Left ventricle myocardium inferior (tissue), 1 donor: ENCODE measurements around the gene ANKRD33B. TPM values are rescaled to one million over a fixed set of nuclear protein-coding genes. Genes with fewer than 3 reads are reported as not detected.
A peak's percentile ranks its signal among the peaks of the same experiment; 100 is the strongest.

ENCODE experiments used
- DNase-seq: peaks from one replicate; pipeline ENCODE4 v3.0.0-alpha.2; 2020
- H3K27ac ChIP-seq: fragments of 200-600 bp; replicated peaks from 2 replicates; pipeline ENCODE4 v1.8.0; 2021
- H3K27me3 ChIP-seq: fragments of 200-600 bp; 2 replicates; pipeline ENCODE4 v1.8.0; 2021; ENCODE audit warnings: low read depth
- H3K36me3 ChIP-seq: fragments of 200-600 bp; 2 replicates; pipeline ENCODE4 v1.8.0; 2021
- H3K4me1 ChIP-seq: fragments of 200-600 bp; 2 replicates; pipeline ENCODE4 v1.8.0; 2021
- H3K4me3 ChIP-seq: fragments of 200-600 bp; 2 replicates; pipeline ENCODE4 v1.8.0; 2021; ENCODE audit warnings: mild to moderate bottlenecking, moderate library complexity
- H3K9me3 ChIP-seq: fragments of 200-600 bp; replicated peaks from 2 replicates; pipeline ENCODE4 v1.8.0; 2021
- intact Hi-C: fragments of 100-400 bp; cut with micrococcal nuclease; formaldehyde crosslinking; loops from one replicate; pipeline ENCODE4 v1.11.0; 2022
- total RNA-seq: library from RNA; stranded (reverse); fragmentation: NEBNext Ultra II Directional; extraction: Animal tissue kit (Norgen Biotek cat#: 25700); gene quantifications from one replicate; pipeline ENCODE4 v1.2.1, GENCODE V29; 2021
- TF ChIP-seq, protein P1 (sequence below): fragments of 200-600 bp; IDR thresholded peaks from 2 replicates; pipeline ENCODE4 v1.8.0; 2021; ENCODE audit warnings: antibody characterized with exemption, mild to moderate bottlenecking, borderline replicate concordance
- donor health status: DM: no; HTN: yes; CAD: no; lungs with severe emphysema.

The ANKRD33B gene
- total RNA-seq, 1 donor from 2014 or later = 15.2 TPM

DNA sequence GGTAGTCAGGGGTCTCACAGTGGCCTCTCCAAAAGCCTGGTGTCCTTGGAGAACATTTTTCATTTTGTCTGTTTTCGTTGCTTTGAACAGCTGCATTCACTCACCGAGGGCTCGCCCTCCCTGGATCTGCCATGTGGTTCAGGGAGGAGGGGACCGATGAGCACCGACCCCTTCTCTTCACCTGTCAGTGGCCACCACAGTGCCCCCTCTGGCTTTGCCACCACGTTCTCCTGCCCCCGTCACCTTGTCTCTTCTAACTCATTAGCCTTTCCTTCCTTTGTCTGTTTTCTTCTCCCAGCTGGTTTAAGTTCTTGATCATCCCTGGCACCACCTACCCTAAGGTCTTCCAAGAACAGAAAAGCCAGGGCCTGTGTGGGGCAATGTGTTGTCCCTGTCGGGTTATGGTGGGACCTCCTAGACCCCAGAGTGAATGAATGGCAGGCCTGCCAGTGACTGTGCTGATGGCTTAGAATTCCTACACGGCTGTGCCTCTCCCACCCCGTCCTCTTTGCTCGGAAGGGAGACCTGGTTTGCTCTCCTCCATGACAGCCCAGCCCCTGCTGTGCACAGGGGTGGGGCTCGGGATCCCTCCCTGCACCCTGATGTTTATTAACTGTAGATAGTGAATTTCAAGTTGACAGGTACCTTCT, 90.0 kb downstream of the ANKRD33B start:
- Histone ChIP-seq H3K27ac (peak overlapping the region; percentile 63), H3K27me3 (no peaks in the 10 kb centered on the region), H3K4me1 (peaks cover 10% of the 10 kb centered on the region), H3K9me3 (peaks cover 3% of the 10 kb centered on the region), H3K4me3 (no peak overlapping the region), H3K36me3 (peaks cover 11% of the 10 kb centered on the region)
- intact Hi-C loops = no loop called here
- TF ChIP-seq, protein P1, sequence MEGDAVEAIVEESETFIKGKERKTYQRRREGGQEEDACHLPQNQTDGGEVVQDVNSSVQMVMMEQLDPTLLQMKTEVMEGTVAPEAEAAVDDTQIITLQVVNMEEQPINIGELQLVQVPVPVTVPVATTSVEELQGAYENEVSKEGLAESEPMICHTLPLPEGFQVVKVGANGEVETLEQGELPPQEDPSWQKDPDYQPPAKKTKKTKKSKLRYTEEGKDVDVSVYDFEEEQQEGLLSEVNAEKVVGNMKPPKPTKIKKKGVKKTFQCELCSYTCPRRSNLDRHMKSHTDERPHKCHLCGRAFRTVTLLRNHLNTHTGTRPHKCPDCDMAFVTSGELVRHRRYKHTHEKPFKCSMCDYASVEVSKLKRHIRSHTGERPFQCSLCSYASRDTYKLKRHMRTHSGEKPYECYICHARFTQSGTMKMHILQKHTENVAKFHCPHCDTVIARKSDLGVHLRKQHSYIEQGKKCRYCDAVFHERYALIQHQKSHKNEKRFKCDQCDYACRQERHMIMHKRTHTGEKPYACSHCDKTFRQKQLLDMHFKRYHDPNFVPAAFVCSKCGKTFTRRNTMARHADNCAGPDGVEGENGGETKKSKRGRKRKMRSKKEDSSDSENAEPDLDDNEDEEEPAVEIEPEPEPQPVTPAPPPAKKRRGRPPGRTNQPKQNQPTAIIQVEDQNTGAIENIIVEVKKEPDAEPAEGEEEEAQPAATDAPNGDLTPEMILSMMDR = no peak
- no peak for DNase-seq

DNA sequence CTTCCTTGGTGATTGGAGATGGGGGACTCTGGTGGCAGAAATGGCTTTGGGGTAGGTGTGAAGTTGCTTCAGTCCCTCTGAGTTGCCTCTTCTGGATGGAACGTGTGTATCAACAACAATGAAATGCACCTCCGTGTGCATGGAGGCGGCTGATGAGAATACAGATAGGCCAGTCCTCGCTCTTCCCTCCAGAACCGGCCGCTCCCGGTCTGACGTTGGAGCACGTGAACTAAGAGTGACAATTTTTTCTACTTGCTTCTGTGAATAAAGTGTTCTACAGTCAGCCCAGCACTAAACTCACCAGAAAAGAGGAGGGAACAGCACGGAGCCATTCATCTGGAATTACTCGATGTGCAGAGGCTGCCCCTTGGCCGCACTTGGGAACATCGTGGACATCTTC, 90.7 kb downstream of the ANKRD33B start:
- peaks cover 10% of the 10 kb centered on the region for H3K4me1 ChIP-seq
- H3K9me3 ChIP-seq = peaks cover 3% of the 10 kb centered on the region
- TF ChIP-seq, protein P1 = no peak
- H3K4me3 ChIP-seq = no peak overlapping the region
- intact Hi-C loops = no loop called here
- no peak overlapping the region for H3K27ac ChIP-seq
- no peaks in the 10 kb centered on the region for H3K27me3 ChIP-seq
- DNase-seq = no peak
- H3K36me3 ChIP-seq = peaks cover 11% of the 10 kb centered on the region

DNA sequence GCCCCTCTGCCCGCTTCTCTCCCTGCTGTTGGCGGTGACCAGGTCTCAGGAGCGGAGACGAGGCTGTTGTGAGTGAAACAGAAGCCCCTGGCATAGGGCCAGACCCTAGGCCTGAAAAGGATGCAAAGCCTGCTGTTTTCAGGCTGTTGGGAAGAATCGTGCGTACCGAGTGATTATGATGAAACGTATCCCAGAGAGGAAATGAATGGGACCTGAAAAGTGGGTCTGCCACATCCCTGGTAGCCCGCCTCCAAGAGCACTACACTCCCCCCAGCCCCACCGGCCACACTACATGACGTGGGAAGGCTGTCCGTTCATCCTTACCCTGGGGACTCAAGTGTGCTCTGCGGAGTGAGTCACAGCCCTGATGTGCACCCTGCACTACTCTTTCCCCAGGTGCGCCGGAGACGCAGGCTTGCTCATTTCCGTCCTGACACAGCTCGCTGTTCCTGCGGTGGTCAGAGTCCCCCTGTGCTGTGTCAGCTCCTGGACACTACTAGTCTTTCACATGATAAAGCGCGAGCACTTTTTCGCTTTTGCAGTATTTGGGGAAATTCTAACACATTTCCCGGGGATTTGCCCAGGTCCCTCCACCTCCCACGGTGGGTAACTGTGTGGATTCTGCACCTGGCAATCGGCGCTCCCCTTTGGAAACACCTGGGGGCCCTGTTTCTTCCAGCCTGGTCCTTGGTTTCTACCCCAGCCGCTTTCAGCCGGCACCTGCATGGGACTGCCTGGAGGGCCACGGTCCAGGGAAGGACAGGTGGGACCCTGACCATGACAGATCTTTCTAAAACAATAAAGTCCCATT, 91.5 kb downstream of the ANKRD33B start:
- Histone ChIP-seq H3K36me3 (peaks cover 11% of the 10 kb centered on the region), H3K27me3 (no peaks in the 10 kb centered on the region), H3K9me3 (peaks cover 3% of the 10 kb centered on the region), H3K27ac (no peak overlapping the region), H3K4me1 (peaks cover 10% of the 10 kb centered on the region), H3K4me3 (no peak overlapping the region)
- no peak for DNase-seq
- TF ChIP-seq, protein P1 = no peak
- intact Hi-C loops = no loop called here

DNA sequence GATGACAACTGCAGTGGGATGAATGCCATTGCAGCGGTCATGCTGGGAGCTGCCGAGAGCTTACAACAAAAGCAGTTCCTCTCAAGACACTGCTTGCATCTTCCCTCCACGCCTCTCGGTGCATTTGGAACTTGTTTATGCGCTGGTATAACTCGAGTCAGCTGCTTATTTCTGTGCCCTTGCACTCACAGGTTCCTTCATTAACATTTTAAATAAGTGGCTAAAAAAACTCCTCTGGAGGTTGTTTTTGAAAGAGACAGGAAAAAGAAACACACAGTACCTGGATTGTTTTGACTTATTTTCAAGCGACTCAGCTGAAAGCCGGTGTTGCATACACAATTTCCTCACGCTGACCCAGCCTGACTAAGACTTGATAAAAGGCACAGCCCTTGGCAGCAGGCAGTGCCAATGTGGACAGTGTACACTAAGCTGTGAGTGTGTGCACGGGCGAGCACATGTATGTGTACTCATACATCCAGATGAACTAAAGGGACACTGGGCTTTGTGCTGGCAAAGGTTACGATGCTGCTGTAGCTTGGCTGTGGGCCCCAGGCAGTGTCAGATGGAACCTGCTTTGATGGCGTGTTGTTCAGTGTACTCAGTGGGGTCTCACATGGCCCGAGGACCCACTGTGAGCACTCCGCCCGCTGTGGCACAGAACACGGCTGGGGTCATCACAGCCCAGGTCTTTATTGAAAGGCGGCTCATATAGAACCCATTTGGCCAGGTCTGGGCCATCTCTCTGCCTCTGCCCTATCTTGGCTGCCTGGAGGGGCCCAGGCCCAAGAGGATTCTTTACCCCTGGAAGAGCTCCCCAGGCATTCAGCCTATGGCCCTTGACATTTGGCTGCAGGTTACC, 92.3 kb downstream of the ANKRD33B start:
- TF ChIP-seq, protein P1 = no peak
- H3K4me1 ChIP-seq = peaks cover 10% of the 10 kb centered on the region
- H3K27me3 ChIP-seq = no peaks in the 10 kb centered on the region
- intact Hi-C loops = no loop called here
- H3K4me3 ChIP-seq = no peak overlapping the region
- H3K9me3 ChIP-seq = peaks cover 3% of the 10 kb centered on the region
- DNase-seq = no peak
- no peak overlapping the region for H3K27ac ChIP-seq
- peaks cover 11% of the 10 kb centered on the region for H3K36me3 ChIP-seq

DNA sequence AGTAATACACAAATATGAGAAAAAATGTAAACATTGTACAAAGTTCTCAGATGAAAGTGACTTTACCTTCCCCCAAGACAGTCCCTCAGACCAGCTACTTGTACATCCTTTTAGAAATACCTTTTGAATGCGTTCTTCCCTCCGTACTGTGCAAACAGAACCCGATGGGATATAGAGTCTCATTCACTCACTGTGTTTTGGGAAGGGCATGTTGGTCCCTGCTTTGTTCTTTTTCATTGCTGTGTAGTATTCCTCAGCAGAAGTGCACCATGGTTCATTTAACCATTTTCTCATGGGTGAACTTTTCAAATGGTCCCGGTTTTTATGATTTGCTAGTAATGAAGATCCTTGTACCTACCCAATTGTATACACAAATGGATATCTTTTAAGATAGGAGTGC, 94.4 kb downstream of the ANKRD33B start:
- H3K36me3 ChIP-seq = peaks cover 11% of the 10 kb centered on the region
- peaks cover 3% of the 10 kb centered on the region for H3K9me3 ChIP-seq
- no peak for DNase-seq
- TF ChIP-seq, protein P1 = no peak
- peaks cover 4% of the 10 kb centered on the region for H3K4me1 ChIP-seq
- no peak overlapping the region for H3K4me3 ChIP-seq
- no peak overlapping the region for H3K27ac ChIP-seq
- intact Hi-C loops = no loop called here
- no peaks in the 10 kb centered on the region for H3K27me3 ChIP-seq
